Renal cortex interstitium (tissue), 11 donors: Measurements from ENCODE around the gene ZNF500. TPM values are rescaled to one million over a fixed set of nuclear protein-coding genes. Genes with fewer than 3 reads are reported as not detected.
A peak's percentile ranks its signal among the peaks of the same experiment; 100 is the strongest.

Source experiments
- DNase-seq, 11 donors: peaks; one replicate each; pipeline ENCODE4 v3.0.0-alpha.2; 2013; ENCODE audit warnings: low read depth in 9 of 11, low spot score in 4 of 11; ENCODE audit errors: extremely low read depth in 1 of 11
- polyA plus RNA-seq, 3 donors: library from polyadenylated mRNA; unstranded; fragments of 120-200 nt; gene quantifications; one replicate each; pipeline ENCODE4 v1.2.1, GENCODE V29; 2013; ENCODE audit not compliant: insufficient read length in 3 of 3

The ZNF500 gene
- polyA plus RNA-seq, 3 donors = 12.7 to 20.5 (median 18.5) TPM

DNA sequence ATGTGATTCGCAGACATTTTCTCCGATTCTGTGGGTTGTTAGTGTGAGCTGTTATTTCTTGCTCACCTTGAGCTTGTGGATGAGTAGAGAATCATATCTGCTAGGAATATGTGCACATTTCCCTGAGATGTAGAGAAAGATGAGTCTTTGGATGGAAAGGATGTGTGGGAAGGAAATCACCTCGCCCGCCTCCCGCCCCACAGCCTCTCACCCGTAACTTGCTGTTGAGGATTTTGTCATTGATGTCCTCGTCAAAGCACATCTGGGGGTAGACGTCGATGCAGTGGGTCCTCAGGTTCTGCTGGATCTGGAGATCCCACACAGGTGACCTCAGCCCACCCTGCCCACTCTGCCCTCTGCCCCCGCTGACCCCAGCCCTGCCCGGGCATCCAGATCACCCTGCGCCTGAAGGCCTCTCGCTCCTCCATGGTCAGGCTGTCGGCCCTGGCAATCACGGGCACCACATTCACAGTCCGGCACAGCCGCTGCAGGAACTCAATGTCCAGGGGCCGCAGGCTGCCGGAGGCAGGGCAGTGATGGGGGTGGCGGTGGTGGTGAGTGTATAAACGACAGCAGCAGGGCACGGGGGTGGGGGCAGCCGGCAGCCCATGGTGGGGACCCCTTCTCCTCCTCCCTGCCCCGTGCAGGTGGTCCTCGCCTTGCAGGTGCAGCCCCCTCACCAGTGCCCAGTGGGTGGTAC is 16.4 kb upstream of the ZNF500 start:
- DNase-seq = no peak

DNA sequence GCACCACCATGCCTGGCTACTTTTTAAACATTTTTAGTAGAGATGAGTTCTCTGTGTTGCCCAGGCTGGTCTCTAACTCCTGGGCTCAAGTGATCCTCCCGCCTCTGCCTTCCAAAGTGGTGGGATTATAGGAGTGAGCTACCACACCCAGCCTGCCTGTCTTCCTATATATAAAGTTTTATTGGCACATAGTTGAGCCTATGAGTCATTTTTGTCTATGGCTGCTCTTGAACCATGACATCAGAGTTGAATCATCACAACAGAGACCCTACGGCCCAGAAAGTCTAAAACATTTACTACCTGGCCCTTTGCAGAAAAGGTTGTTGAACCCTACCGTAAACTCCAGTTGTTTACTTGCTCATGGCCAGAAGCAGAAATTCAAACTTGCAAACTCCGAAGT is 13.3 kb upstream of the ZNF500 start:
- DNase-seq = no peak

DNA sequence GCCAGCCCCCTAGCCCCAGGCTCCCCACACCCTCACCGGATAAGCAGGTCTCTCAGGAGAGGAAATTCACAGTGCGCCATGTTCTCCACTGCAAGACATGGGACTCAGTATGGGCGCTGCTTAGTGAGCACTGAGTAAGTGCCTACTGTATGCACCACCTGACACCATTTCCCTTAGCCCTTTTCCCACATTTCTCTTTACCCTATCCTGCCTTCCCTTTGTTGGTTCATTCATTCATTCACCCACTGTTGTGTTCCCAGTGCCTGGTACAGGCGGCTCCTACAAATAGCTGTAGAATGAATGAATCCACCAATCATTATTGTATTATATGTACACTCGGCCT is 11.1 kb upstream of the ZNF500 start:
- DNase-seq = no peak

DNA sequence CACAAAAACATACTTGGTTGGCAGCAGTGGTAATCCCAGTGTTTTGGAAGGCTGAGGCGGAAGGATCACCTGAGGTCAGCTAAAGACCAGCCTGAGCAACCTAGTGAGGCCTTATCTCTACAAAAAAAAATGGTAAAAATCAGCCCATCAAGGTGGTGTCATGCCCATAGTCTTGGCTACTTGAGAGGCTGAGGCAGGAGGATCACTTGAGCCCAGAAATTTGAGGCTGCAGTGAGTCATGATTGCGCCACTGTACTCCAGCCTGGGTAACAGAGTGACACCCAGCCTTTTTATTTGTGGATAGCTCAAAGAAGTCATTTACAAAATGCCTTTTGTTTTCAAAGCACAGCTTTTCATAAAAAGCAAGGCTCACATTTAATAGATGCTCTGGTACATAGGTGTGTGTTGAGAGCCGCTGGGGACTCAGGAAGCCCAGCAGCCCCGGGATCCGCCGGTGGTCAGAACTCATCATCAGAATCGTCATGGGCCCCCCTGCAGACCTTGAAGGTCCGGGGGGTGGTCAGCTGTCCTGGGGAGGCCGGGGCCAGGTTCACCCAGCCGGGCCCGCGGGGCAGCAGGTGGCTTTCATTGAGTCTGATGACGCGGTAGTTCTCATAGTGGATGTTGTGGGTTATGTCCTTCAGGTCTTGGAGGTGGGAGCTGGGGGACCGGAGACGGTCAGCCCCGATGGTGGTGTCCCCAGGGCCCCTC is 10.5 kb upstream of the ZNF500 start:
- DNase-seq = no peak

DNA sequence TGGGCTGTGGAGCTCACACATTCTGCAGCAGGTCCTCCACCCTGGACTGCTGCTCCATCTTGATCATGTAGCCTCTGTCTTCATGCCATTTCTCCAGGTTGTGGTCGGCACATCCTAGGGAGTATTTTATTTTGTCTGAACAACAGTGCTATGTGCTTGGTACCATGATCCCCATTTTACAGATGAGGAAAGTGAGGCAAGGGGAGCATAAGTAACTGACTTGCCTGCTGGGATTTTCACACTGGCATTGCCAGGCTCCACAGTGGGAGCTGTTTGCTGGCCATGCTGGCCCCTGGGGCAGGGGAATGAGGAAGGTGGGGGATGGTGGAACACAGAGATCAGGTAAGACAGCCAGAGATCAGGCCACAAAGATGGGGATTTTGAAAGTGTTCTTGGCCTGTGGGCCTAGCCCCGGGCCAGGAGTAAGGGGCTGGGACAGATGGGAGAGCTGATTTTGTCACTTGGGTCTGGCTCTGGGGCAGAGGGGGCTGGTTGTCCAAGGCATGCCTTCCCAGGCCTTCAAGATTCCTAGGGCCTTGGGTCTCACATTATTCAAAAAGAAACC is 9.3 kb upstream of the ZNF500 start:
- no peak for DNase-seq

DNA sequence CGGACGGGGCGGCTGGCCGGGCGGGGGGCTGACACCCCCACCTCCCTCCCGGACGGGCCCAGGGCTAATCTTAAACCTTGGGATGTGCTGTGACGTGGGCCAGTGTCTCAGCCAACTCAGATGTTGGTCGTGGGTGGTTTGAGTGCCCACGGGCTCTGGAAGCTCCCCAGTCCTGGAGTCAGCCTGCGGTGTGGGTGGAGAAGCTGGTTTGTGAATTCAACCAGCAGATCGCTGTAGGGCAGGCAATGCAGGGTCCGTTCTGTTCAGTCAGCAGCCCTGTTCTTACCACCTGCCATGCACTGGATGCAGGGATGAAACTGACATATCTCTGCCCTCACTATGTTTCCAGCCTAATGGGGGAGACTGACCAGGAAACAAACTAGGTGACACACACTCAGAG is 8.0 kb upstream of the ZNF500 start:
- no peak for DNase-seq

DNA sequence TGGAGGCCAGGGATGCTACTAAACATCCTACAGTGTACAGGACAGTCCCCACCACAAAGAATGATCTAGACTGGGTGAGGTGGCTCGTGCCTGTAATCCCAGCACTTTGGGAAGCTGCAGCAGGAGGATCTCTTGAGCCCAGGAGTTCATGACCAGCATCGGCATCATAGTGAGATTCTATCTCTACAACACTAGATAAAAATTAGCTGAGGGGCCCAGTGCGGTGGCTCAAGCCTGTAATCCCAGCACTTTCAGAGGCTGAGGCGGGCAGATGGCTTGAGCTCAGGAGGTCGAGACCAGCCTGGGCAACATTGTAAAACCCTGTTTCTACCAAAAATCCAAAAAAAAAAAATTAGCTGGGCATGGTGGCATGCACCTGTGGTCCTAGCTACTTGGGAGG is 5.4 kb upstream of the ZNF500 start:
- DNase-seq = no peak

DNA sequence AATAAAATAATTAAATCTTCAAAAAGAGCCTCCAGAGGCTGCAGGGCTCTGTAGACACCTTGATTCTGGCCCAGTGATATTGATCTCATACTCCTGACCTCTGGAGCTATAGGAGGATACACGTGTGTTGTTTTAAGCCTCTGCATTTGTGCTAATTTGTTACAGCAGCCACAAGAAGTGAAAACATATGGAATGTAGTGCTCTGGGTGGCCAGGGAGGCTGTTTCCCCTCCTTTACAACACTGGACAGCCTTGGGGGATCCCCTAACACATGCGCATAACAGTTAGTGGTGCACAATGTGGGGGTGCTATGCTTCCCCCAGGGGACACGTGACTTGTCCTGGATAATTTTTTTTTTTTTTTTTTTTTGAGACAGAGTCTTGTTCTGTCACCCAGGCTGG is 4.7 kb upstream of the ZNF500 start:
- DNase-seq = no peak

DNA sequence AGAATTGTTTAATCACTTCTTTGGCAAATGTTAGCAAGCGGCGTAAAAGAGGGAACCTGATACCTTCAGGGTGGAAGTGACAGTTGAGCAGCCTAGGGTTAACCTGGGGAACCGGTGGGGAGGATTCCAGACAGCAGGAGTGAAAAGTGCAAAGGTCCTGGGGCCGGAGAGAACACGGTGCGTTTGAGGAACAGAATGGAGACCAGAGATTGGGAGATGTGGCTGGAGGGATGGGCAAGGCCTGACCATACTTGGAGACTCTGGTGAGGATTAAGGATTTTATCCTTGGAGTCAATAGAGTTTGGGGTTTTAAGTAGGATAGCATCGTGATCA is 2.3 kb upstream of the ZNF500 start:
- DNase-seq = no peak

DNA sequence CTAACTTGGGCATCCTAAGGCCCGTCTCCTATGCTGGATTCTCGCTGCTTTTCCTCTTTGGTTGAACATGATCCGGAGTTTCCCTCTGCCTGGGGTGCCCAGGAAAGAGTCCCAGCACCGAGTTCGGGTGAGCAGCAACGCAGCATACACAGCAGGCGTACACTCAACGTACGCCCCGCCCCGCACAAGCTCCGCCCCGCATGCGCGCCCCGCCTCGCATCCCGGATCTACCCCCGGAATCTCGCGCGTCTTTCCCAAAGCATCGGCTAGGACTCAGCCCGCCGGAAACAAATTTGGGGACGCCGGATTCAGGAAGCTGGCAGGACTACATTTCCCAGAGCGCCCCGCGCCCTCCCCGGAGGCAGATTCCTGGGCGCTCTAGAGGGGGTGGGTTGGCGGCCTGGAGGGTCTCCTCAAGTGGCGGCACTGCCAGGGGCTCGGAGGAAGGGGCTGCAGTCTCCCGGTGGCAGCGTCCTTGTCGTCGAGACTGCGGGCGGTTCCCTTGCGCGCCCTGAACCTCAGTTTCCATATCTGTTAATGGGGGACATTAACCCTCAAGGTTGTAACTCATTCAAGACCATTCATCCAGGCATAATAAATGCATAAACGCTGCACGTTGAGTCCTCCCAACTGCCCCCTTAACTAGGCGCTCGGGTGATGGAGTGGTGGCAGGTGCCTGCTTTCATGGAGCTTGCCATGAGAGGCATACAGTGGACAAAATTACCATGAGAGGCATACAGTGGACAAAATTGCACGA is 1.8 kb upstream of the ZNF500 start:
- peak; percentile 85 to 97 (median 93) for DNase-seq

DNA sequence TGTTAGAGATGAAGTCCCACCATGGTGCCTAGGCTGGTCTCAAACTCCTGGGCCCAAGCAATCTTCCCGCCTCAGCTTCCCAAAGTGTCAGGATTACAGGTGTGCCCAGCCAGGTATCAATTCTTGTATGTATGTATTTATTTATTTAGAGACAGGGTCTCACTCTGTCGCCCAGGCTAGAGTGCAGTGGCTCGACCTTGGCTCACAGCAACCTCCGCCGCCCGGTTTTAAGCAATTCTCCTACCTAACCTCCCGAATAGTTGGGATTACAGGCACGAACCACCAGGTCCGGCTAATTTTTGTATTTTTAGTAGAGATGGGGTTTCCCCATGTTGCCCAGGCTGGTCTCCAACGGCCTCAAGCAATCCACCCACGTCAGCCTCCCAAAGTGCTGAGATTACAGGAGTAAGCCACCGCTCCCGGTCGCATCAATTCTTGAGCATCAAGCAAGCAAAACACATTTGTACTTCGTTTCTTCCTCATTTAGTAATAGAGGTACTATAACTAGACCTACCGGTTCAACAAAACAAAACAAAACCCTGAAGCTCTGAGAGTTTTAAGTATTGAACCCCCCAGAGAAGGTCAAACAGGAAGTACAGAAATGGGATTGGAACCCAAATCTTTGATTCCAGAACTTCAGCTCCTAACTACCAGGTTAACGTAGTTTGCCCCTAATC is 1.0 kb upstream of the ZNF500 start:
- no peak for DNase-seq

DNA sequence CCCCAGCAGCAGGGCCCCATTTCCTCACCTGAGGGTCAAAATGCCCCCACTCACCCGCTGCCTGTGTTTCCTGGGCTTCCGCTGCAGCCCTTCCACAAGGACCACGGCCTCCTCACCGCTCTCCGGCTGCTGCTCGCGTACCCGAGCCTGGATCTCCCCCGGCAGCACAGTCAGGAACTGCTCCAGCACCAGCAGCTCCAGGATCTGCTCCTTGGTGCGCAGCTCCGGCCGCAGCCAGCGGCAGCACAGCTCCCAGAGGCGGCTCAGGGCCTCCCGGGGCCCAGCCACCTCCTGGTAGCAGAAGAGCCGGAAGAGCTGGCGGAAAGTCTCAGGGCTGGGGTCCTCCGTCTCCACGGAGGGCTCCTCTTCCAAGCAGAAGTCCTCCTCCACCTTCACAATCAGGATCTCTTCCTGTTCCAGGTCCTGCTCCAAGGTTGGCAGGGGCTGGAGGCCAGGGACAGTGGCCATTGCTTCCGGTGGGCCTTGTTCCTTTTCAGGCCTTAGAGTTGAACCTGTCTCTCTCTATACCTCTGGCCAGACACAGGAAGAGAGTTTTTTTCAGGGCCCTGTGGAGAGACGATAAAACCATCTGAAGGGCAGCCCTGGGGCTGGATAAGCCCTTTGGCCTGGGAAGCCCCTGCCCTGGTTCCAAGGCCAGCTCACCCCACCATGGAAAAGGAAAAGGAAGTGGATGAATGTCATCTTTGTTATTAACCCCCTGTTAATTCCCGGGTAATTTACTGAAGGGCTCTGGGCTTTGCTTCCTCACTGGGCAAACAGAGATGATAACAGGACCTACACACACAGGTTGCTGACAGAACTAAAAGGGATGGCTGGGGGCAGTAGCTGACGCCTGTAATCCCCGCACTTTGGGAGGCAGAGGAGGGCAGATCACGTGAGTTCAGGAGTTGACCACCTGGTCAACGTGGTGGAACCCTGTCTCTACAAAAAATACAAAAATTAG is 1.2 kb downstream of the ZNF500 start:
- DNase-seq = no peak

DNA sequence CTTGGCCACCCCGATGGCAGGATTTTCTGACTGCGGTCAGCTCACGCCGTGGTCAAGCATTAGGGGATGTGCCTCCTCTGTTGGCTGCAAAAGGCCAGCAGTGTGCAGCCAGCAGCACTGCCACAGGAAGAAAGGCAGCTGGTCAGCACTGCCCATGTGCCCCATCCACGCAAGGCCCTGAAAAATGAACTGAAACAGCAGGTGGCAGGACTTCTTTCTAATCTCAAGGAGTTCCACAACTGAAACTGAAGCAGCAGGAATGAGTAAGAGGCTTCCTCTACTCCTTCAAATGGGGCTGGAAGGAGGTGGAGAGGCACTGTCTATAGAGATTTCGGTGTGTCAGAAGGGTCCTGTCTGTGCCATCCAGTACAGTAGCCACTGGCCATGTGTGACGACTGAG is 3.2 kb downstream of the ZNF500 start:
- no peak for DNase-seq

DNA sequence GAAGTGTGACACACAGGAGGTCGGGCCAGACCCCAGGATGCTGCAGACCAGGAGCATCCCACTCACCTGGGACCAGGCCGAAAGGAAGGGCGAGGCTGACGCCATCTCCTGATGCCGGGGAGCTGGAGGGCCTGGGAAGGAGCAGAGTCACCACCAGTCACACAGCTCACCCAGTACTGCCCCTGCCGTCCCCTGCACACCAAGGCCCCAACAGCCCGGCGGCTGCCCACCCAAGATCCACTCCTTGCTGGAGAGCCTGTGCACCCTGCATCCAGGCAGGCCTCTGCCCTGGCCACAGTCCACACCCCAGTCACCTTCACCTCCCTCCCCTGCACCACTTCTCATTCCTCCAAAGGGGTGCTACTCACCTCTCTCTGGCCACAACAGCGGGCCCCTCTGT is 4.8 kb downstream of the ZNF500 start:
- no peak for DNase-seq

DNA sequence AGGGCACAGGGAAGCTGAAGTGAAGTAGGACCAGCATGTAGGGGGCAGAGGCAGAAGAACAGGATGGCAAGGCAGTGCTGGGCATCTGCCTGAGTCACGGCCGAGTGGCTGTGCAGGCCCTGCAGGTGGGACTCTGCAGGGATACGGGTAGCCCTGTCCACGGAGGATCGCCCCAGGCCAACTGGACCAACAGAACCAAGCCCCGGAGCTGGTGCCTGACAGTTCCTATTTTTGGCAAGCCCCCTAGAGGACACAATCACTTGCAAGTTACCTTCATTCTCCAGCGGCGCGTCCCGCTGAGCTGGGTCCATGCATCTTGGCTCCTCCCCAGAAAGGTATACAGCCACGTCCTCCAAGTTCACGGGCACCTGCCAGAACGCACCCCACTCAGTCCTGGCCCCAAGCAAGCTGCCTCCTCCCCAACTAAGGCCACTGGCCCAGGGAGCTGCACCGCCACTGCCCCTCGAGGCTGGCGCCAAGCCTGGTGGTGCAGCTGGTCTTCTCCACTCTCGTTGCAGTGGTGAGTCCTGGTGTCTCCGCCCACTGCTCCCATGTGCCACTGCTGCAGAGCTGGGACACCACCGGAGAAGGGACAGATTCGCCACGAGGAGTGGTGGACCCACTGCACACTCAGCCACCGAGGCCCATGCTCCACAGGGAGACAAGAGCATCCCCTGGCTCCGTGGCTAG is 6.6 kb downstream of the ZNF500 start:
- no peak for DNase-seq

DNA sequence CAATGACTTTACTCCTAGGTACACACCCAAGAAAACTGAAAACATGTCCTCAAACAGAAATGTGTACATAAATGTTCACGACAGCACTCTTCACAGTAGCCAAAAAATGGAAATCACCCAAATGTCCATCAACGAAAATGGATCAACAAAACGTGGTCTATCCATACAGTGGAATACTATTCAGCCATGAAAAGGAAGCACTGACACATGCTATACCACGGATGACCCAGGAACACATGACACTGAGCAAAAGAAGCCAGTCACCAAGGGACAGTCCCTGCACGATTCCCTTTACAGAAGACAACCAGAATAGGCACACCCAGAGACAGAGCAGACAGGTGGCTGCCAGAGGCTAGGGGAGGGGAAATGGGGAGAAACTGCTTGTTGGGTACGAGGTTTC is 11.3 kb downstream of the ZNF500 start:
- no peak for DNase-seq

DNA sequence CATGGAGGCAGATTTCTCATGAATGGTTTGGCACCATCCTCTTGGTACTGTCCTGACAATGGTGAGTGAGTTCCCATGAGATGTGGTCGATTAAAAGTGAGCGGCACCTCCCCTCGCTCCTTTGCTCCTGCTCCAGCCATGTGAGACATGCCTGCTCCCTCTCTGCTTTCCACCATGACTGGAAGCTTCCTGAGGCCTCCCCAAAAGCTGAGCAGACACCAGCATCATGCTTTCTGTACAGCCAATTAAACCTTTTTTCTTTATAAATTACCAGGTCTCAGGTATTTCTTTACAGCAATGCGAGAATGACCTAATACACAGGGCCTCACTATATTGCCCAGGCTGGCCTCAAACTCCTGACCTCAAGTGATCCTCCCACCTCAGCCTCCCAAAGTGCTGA is 12.1 kb downstream of the ZNF500 start:
- no peak for DNase-seq

DNA sequence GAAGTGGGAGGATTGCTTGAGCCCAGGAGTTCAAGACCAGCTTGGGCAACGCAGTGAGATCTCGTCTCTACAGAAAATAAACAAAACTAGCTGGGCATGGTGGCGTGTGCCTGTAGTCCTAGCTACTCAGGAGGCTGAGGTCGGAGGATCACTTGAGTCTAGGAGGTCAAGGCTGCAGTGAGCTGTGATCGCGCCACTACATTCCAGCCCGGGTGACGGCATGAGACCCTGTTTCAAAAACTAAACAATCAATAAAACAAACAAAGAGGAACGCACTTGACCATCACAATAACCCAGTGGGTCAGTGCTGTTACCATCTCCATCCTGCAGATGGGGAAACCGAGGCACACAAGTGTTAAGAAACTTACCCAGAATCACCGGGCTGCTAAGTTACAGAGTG is 13.7 kb downstream of the ZNF500 start:
- no peak for DNase-seq
